ENCODE results near the gene F5.

- TF ChIP-seq EP300 (IDR thresholded peaks at IDR 0.05; ENCODE audit: low read depth) (no peak), POLR2AphosphoS5 (IDR thresholded peaks at IDR 0.05) (no peak), POLR2A (IDR thresholded peaks at IDR 0.05) (no peak)
- TF ChIP-seq, protein P1, sequence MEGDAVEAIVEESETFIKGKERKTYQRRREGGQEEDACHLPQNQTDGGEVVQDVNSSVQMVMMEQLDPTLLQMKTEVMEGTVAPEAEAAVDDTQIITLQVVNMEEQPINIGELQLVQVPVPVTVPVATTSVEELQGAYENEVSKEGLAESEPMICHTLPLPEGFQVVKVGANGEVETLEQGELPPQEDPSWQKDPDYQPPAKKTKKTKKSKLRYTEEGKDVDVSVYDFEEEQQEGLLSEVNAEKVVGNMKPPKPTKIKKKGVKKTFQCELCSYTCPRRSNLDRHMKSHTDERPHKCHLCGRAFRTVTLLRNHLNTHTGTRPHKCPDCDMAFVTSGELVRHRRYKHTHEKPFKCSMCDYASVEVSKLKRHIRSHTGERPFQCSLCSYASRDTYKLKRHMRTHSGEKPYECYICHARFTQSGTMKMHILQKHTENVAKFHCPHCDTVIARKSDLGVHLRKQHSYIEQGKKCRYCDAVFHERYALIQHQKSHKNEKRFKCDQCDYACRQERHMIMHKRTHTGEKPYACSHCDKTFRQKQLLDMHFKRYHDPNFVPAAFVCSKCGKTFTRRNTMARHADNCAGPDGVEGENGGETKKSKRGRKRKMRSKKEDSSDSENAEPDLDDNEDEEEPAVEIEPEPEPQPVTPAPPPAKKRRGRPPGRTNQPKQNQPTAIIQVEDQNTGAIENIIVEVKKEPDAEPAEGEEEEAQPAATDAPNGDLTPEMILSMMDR (IDR thresholded peaks at IDR 0.05), result no peak
These were observed 47.0 kb downstream of the F5 start for GRCh38 chr1:169538998-169539871.
